Measurements from ENCODE around the gene GPR107.

The GPR107 gene

DNA sequence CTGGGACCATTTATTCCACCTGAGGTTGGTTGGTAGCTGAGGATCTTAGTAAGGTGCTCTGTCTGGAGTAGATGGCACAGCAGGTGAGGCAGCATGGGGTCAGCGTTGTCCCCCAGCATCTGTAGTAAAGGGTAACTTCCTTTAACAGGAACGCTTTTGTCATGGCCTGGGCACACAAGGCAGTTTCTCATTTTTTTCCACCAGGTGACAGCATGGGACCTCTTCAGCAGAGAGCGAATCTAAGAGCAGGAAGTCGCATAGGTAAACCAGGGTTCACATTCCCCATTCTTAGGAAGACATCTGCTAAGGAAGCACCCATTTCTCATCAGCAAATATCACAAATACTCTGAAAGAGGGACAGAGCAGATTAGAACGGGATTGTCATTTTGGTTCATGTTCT, 56.5 kb downstream of the GPR107 start:
- DNase-seq (ENCODE audit: low read depth, low spot score): no peak

DNA sequence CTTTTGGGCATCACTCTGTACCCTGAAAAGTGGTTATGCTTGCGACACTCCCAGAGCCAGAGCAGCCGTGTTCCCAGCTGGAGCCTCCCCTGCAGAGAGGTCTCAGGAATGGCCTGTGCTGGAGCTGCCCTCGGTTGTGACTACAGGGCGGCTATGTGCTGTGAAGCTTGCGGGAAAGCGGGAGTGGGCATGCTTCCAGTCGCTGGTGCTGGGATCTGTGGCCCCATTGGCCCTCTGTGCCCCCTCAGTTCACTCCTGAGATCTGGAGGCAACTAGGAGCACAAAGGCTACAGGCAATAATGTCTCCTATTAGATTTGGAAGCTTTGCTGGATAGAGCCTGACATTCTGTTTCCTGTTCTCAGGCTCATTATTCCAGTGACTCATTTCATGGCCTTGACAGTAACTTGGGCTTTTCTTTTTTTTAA, 56.9 kb downstream of the GPR107 start:
- DNase-seq (ENCODE audit: low read depth, low spot score): no peak

DNA sequence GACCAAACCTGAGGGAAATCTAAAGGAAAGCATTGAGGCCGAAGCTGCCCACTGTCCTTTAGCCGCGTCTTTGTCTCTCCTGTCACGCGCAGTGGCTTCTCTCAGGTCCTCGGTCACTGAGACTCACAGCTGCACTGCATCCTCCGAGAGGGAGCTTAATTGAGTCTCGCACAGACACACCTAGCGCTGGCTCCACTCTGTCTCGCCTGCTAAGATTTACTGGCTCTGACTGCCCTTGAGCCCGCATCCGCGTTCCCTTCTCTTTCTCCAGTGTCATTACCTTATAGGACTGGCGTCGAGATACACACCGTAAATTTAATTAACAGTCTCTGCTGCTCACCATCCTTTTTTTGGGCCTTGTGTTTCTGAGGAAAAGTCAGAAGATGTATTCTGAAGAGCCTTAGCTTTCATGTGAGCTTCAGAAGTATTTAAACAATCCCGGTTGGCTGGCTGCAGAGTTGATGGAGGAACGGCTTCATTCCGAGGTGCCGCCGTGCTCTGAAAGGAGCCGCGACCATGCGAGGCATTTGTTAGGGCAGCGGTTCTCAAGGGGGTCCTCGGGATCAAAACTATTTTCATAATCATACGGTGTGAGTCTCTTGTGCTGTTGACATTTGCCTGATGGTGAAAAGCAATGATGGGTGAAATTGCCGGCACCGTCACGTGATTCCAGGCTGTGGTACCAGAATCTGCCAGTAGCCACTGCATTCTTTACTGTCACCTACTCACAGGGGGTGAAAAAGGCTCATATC, 58.3 kb downstream of the GPR107 start:
- no peak for DNase-seq (ENCODE audit: low read depth, low spot score)

DNA sequence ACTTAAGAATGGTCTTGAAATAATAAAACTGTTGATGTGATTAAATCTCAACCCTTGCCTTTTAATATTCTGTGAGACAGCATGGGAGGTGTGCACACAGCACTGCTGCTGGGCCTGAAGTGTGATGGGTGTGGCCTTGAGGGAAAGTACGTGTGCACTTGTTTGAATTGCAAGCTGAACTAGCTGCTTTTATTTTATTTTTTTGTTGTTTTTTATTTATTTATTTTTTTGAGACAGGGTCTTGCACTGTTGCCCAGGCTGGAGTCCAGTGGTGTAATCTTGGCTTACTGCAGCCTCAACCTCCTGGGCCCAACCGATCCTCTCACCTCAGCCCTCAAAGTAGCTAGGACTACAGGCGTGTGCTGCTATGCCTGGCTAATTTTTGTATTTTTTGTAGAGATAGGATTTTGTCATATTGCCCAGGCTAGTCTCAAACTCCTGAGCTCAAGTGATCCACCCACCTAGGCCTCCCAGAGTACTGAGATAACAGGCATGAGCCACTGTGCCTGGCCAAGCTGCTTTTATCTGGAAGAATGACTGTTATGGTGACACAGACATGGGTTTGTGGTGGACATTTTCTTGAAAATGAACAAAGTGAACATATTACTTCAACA, 58.9 kb downstream of the GPR107 start:
- no peak for DNase-seq (ENCODE audit: low read depth, low spot score)

DNA sequence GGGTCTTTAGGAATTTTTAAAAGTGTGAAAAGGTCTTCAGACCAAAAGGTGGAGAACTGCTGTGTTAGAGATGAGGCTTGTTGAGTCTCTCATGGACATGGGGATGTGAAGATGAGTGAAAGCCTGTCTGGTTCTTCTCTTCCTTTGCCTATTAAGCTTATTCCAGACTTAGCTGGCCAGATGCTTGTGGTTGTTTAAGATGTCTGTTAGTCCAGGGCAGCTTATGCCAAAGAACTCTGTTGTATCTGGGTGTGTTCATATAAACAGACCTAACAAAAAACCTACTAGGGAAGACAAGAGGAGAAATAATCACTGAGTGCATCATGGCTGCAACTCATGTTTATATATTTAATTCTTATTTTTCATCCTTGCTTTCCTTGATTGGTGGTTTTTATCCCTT, 61.0 kb downstream of the GPR107 start:
- no peak for DNase-seq (ENCODE audit: low read depth, low spot score)

DNA sequence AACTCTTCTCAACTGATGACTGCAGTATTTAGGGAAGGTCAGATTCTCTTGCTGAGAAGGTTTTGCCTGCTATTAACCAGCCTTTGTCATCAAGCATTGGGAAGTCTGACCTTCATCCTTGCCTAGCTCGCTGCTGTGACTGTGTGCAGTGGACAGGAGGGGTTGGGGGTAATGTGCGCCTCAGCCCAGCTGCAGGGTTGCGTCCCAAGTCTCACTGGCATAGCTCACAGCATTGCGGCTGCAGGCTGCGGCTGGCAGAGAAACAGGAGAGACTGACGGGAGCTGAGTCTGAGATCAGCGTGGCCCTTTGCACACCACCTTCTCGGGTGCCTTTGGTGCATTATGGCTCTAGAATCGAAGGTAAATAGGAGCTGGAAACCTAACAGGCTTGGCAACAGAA, 62.6 kb downstream of the GPR107 start:
- DNase-seq (ENCODE audit: low read depth, low spot score): no peak

DNA sequence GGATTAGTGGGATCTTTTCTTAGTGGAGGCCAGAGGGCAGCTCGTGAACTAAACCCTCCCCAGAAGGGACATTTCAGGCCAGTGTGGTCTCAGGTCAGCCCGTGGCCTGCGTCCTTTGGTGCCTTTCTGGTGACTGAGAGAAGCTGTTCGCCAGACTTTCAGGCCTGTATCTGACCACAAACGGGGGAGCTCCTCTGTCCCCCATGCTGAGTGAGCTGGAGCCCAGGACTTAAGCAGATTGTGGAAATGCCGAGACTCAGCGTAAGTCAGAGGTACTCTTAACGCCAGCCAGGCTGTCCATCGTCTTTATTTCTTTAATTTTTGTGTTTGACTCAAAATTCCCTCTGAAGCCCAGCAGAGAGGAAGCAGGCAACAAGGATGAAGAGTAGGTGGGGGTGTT, 63.7 kb downstream of the GPR107 start:
- DNase-seq (ENCODE audit: low read depth, low spot score): no peak

DNA sequence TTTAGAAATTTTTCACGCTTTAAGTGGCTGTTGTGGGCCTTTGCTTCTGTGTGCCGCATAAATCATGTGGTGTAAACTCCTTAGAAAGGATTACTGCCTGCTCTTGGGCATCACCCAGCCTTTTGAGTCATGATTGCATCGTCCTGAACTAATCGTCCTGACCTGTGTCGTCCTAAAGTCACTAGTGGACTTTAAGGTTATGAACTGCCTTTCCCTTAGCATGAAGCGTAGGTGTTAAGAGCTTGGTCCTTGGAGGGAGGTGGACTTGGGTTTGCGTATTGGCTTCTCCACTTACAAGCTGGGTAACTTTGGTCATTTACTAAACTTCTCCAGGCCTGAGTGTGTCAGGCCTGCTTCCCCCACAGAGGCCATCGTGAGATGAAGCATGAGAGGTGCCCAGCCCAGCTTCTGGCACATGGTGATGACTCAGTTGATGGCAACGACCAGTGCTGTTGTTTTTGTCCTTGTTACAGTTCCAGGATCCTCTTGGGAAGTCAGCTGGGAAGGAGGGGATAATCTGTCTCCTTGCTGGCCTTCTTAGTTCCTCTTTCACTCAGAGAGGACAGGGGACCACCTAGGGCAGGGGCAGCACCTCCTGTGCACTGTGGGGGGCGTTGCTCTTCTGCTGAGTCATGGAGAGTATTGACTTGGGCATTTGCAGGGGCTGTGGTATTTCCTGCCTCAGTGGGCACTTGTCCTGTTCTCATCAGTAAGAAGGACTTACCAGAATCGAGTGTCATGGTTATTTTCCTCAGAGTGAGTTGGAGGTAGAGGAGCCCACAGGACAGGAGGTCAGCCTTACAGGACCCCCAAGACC, 64.3 kb downstream of the GPR107 start:
- DNase-seq (ENCODE audit: low read depth, low spot score): no peak

DNA sequence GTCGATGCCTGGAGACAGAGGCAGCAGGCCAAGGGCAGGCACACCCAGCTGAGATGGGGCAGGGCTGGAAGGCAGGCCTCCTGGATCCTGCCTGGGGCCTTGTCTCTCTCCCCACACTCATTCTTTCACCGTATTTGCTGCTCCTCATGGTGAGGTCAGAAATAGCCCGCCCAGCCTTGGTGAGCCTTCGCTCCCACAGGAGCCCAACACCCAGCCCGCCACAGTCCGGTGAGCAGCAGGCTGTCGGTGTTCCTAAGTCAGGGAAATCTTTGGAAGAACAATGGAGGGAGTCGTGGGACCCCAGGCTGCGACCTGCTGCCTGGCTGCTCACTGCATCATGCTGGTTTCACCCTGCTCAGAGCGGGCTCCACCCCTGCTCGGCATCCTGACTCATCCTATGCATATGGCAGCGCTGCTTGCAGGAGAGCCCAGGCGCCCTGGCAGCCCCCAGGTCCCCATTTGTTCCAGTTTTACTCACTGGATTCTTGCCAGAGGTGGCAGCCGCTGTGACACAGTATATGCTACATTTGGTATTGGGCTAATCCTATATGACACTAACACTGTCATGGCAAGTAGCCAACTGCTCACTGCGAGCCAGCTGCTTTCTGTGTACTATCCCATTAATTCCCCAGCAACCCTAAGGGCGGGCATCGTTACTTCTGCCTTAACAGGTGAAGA, 65.3 kb downstream of the GPR107 start:
- DNase-seq (ENCODE audit: low read depth, low spot score): no peak

DNA sequence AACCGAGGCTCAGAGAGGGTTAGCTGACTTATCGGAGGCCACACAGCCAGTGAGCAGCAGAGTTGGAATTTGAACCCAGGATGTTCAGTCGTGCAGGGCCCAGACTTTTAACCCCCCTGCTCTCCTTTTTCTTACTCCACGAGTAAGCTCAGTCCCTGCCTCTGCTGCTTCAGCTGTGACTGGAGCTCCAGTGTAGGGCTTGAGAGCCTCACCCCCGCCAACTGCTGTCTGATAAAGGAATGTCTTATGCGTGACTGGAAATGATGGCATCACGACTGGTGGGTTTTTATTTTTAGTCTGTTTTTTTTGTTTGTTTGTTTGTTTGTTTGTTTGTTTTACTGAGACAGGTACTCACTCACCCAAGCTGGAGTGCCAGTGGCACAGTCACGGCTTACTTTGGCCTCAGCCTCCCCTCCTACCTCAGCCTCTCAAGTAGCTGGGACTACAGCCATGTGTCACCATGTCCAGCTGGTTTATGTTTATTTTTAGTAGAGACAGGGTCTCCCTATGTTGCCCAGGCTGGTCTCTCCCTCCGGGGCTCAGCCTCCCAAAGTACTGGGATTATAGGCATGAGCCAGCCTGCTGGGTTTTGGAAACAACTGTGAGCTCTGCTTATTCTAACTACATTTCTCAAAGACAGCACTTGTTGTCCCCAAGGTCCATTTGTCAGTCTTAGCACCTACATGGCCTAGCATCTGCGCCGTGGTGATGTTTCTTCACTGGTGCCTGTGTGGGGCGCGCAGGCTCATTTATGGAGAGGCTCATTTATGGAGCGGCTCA, 66.0 kb downstream of the GPR107 start:
- DNase-seq (ENCODE audit: low read depth, low spot score): no peak

DNA sequence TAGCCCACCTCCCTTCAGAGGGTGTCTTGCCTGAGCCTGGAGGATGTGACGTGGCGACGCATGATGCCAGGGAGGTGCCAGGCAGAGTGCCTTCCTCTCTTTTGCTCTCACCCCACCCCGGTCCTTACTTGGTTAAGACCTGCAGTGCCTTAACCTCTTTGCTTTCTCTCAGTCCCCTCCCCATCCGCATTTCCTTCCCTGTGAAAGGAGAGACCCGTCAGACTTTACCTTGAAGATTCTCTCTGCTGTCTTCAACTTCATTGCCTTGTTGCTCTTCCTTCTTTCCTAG, 66.5 kb downstream of the GPR107 start:
- DNase-seq (ENCODE audit: low read depth, low spot score): no peak

DNA sequence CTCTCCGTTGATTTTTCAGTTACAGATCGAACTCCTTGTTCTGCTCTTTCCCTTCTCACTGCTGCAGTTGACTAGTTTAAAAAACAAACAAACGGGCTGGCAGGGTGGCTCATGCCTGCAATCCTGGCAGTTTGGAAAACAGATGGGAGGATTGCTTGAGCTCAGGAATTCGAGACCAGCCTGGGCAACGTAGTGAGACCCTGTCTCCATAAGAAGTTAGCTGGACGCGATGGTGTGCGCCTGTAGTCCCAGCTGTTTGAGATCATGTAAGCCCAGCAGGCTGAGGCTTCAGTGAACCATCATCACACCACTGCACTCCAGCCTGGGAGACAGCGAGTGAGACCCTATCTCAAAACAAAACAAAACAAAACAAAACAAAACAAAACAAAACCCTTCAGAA, 67.1 kb downstream of the GPR107 start:
- no peak for DNase-seq (ENCODE audit: low read depth, low spot score)

DNA sequence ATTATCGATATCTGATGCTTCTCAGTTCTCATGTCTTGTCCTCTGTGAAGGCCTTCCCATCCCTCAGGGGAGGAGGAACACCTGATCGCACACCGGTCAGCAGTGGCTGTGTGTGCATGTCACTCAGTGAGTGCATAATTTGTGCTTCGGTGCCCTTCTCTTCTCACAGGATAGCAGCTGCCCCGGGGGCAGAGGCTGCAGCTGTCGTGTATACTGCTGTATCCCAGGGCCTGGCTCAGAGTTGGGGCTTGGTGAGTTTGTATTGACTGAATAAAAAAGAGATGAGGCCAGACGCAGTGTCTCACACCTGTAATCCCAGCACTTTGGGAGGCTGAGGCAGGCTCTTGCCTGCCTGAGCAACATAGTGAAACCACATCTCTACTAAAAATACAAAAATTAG, 68.8 kb downstream of the GPR107 start:
- DNase-seq (ENCODE audit: low read depth, low spot score): no peak

DNA sequence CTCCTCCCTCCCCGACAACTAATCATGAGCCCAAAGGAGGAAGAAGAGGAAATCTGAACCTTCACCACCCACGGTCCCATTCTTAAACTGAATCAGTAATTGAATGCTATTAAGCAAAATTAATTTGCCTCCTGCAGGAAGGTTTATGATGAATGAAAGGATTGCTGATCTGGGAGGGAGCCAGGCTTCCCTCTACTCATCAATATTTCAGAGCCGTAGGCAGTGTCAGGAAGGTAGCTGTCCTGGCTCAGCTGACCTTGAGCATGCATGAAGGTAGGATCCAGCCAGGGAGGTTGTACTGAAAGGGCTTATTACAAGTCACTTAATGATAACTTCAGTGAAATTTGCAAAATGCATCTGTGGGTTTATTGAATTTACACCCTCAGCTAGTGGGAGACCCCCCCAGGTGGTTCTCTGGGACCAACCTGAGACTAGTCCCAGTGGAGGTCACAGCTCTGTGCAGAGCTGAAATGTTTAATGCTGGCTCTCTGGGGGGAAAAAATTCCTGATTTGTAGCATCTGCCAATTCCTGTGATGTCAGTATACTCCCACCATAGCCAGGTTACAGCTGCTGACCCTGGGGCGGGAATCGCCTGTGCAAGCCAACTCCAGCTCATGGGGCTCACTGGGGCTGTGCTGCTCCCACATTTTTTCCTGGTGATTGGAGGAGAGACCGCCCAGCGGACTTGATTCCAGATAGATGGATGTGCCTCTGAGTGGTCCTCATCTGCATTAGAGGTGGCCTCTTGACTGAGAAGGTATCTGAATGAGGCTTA, 70.6 kb downstream of the GPR107 start:
- DNase-seq (ENCODE audit: low read depth, low spot score): no peak

DNA sequence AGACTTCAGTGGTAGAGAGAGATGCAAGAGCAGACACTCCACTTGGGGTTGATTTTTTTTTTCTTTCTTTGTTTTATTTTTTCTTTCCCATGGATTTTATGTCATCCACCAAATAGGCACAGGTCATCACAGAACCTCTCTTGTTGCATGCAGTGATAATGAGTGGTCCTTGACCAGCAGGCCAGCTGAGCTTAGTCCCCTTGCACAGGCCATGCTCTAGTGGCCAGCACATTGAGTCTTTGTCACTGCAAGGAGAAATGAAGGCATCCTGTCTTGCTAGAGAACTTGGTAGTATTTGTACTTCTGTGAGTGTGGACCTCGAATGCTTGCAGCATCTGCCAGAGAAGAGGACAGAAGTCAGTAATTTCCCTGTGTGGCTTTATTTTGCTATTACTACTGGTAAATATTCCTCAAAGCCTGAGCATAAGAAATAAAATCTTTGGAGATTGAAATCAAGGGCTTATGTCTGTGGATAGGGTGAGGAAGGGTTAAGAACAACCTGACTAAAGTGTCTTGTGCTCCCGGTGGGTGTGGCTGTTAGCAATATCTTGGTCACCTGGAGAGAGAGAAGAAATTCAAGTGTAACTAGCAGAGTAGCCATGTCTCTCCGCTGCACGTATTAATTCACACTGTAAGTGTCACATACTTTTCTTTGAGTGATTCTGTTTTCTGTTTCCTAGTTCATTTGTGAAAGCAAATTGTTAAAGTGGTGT, 73.2 kb downstream of the GPR107 start:
- DNase-seq (ENCODE audit: low read depth, low spot score): no peak

DNA sequence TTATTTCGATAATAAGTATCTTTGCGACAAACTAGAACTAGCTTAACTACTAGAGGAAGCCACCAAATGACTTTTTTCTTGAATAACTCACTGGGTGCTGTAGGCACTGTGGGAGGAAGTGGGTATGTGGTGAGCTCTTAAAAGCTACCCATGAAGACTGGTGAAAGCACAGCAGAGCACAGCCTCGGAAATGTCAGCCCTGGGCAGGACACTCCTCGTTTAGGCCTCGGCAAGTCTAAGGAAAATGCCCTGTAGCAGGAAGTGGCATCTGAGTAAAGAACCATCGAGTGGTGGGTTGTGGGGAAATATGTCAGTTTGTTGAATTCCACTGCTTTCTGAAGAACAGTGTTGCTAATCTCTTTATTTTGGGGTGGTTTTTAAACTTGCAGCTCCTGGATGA, 74.5 kb downstream of the GPR107 start:
- no peak for DNase-seq (ENCODE audit: low read depth, low spot score)

DNA sequence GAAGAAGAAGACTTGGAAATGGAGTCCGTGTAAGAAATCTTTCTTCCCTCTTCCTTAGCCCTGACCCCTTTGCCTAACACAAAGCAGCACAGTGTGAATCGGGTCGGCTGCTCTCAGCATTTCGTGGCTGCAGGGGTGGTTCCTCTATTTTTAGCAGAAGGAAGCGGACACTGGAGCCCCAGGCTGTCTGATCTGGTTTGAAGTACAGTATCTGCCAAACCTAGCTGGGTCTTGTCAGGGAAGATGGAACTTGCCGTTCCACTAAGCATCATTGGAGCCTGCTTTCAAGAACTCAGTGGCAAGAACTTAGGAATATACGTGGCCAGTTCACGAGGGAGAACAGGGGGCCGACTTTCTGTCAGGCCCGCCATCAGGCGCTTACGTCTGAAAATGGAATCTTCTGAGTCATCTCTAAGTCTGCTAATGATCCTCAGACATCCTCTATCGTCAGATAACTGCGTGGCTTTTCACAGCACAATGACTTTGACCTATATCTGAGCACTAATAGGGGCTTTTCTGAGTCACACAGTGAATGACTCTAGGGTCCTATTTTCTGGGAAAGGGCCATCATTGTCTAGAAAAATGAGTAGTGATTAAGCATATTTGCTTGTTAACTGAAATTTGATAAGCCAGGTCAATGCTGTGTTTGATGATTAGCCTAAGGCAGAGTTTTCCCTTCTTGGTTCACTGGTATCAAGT, 75.2 kb downstream of the GPR107 start:
- DNase-seq (ENCODE audit: low read depth, low spot score): no peak

DNA sequence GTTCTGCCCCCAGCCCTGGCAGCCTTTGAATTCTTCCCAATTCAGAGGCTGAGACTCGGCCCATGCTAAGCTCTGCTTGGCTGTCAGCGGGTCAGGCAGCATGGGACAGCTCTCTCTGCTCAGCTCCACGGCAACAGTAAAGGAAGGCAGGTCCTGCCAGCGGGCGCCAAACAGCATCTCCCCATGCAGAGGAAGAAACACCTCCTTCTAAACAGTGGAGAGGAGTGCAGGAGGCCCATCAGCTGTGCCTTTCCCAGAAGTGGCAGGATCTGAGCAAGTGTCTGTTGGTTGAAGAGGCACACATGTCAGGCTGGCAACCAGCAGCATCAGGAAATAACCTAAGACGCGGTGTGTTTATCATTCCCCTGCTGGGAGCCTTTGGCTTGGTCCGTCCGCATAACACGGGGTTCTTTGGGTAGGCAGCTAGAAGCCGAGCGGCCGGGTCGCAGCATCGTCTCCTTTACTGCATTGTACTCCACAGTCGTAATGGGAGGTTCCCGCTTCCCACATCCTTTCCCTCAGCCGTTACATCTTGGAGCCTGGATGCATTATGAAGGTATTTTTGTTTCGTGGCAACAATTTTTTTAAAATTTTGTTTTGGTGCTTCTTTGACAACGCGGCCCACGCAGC, 75.8 kb downstream of the GPR107 start:
- no peak for DNase-seq (ENCODE audit: low read depth, low spot score)

DNA sequence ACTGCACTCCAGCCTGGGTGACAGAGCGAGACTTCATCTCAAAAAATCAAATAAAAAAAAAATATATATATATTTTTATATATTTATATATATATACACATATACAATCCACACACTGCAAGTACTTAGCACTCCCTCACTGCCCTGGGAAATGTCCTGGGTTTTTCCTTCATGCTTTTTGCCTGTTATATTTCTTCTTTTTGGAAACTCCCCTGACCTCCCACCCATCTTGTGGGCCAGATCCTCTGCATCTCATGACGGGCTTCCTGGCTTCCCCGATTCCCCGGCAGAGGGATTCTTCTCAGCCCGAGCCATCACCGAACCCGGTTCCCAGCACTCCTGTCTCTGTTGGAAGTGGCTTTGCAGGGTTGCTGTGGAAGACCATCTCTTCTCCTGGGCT, 79.0 kb downstream of the GPR107 start:
- DNase-seq (ENCODE audit: low read depth, low spot score): no peak

Measured in brain pericyte (primary cell).